Heart right ventricle (tissue), 16 donors: ENCODE measurements around the gene ARHGEF17. TPM values are rescaled to one million over a fixed set of nuclear protein-coding genes. Genes with fewer than 3 reads are reported as not detected.

Source experiments
- ATAC-seq, 8 donors: fragments of 200-7000 bp; cut with Tn5 transposase; one replicate each; pipeline ENCODE4 v1.9.1; 2020; ENCODE audit warnings: mild to moderate bottlenecking in 8 of 8, moderate library complexity in 8 of 8, moderate number of reproducible peaks in 1 of 8
- DNase-seq, 2 donors: peaks; one replicate each; pipeline ENCODE4 v3.0.0-alpha.2; 2020
- H3K27ac ChIP-seq, 10 donors: fragments of 200-600 bp; sonication (generic) in 2 of 10; one replicate each; pipeline versions ENCODE4 v1.5.0 to v1.8.0; 2020 to 2022; ENCODE audit warnings: mild to moderate bottlenecking in 3 of 10
- H3K27me3 ChIP-seq, 7 donors: fragments of 200-600 bp; one replicate each; pipeline ENCODE4 v1.8.0; 2021 to 2022; ENCODE audit warnings: mild to moderate bottlenecking in 2 of 7
- H3K36me3 ChIP-seq, 9 donors: fragments of 200-600 bp; sonication (generic) in 1 of 9; one replicate each; pipeline versions ENCODE4 v1.5.0 to v1.8.0; 2020 to 2022; ENCODE audit warnings: mild to moderate bottlenecking in 2 of 9
- H3K4me1 ChIP-seq, 9 donors: fragments of 200-600 bp; sonication (generic) in 1 of 9; one replicate each; pipeline versions ENCODE4 v1.5.0 to v1.8.0; 2020 to 2022; ENCODE audit warnings: mild to moderate bottlenecking in 4 of 9
- H3K4me3 ChIP-seq, 10 donors: fragments of 200-600 bp; sonication (generic) in 2 of 10; one replicate each; pipeline versions ENCODE4 v1.5.0 to v1.8.0; 2020 to 2022; ENCODE audit warnings: mild to moderate bottlenecking in 7 of 10, moderate library complexity in 2 of 10
- H3K9me3 ChIP-seq, 11 donors: fragments of 200-600 bp in 10 of 11; sonication (generic) in 2 of 11; one replicate each; pipeline versions ENCODE4 v1.5.0 to v1.8.0; 2013 to 2022; ENCODE audit warnings: mild to moderate bottlenecking in 2 of 11, control low read depth in 1 of 11, moderate library complexity in 1 of 11
- WGBS, 2 donors: extraction: QIAGEN DNeasy Blood & Tissue Kit; methylation state at CpG; one replicate each; pipeline ENCODE4 v1.1.7; 2013; ENCODE audit warnings: inconsistent platforms in 1 of 2; 5-methylcytosine and 5-hydroxymethylcytosine counted together
- intact Hi-C, 10 donors: fragments of 100-400 bp; cut with DNase I; formaldehyde crosslinking; loops; one replicate each; pipeline versions ENCODE4 v1.11.1 to v1.14.2; 2022
- polyA plus RNA-seq, 2 donors: library from polyadenylated mRNA; stranded (reverse); fragments of 200-250 nt; gene quantifications; one replicate each; pipeline ENCODE4 v1.2.3, GENCODE V29; 2013
- total RNA-seq, 10 donors: library from RNA; stranded (reverse); fragmentation: NEBNext Ultra II Directional in 3 of 10; extraction: Animal tissue kit (Norgen Biotek cat#: 25700) in 3 of 10; gene quantifications; one replicate each; pipeline versions ENCODE4 v1.2.1 to v1.2.4, GENCODE V29; 2021 to 2023
- TF ChIP-seq, protein P1 (sequence below), 9 donors: fragments of 200-600 bp; sonication (generic) in 2 of 9; IDR thresholded peaks; one replicate each; pipeline versions ENCODE4 v1.5.0 to v1.8.0; 2021 to 2022; ENCODE audit warnings: antibody characterized with exemption in 9 of 9, mild to moderate bottlenecking in 5 of 9, moderate library complexity in 1 of 9
- donor health status: Arrhythmogenic right ventricular cardiomyopathy.
- donor health status: ischemic (EF 13 %, LVEDD 7.1; RV severe dilation, severe dysfunction).
- donor health status: healthy with polysubstance abuse.
- donor health status: DM: no; HTN: yes; CAD: no.
- donor health status: DM: no; HTN: no; CAD: no.
- donor health status: ischemic (EF 25% LVEDD 6.9; RV normal size, moderate dysfunction).
- donor health status: ischemic (EF 25% LVEDD 5.7; RV mildly dilated, moderate dysfunction).
- donor health status: healthy.
- donor health status: DM: yes; HTN: yes; CAD: no.
- donor health status: Ischemic cardiomyopathy.
- donor health status: ischemic (EF 35%, LVEDD 5.7; RV mildly dilated, moderate dysfunction).
- donor health status: nonischemic (EF 11% LVEDD 7.7; RV severe dilation, severe dysfunction).
- donor health status: DM: yes; HTN: yes; CAD: no.
- donor health status: PGD.
- donor health status: ischemic (EF 29% LVEDD 5.4; RV normal size, mild dysfunction).
- donor health status: nonischemic (EF 23%, LVEDD 6.1; RV moderate dilation, normal function).

The ARHGEF17 gene
- total and polyA plus RNA-seq, 12 donors = 38.6 to 67.4 (median 51.2) TPM

DNA sequence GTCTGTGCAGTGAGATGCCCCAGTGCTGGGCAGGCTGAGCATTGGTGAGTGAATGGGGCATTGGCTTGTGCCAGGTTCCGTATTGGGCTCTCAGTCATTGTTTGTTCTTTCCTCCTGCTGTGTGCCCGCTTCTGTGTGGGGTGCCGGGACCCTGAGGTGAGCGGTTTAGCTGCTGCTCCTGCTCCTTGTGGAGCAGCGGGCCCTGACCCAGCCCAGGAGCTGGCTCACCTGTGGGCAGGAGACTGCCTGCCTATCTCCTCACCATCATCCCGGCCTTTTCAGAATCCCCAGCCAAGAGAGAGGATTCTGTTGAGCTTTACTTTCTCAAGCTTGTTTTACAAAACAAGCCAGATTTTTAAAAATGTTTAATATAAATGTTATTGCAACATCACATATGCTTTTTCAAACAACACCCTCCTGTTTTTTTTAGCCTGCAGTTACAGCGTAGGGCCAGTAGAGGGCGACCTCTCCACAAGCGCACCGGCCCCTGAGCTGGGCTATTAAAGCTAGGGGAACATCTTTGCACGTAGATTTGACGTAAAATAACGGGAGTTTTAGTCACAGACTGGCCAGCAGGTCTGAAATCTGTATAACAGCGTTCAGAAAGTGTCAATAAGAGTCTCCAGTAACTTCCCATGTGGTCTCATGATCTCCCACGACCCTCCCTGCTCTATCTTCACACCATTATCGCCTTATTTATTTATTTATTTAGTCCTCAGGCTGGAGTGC lies 43.0 kb downstream of the ARHGEF17 start:
- peaks cover 0 to 26% (median 6%) of the 10 kb centered on the region in 9 donors for H3K4me1 ChIP-seq
- no peaks in the 10 kb centered on the region for H3K27me3 ChIP-seq
- peak; percentile 8 to 67 (median 40) for ATAC-seq
- no peak overlapping the region for H3K4me3 ChIP-seq
- intact Hi-C loops = loop anchor here in 8 of 10 donors (1.0 to 5.0 kb wide), 5 partner anchors 41 to 311 kb away; no protein-coding TSS in a partner anchor
- no peaks in the 10 kb centered on the region for H3K9me3 ChIP-seq
- TF ChIP-seq, protein P1, sequence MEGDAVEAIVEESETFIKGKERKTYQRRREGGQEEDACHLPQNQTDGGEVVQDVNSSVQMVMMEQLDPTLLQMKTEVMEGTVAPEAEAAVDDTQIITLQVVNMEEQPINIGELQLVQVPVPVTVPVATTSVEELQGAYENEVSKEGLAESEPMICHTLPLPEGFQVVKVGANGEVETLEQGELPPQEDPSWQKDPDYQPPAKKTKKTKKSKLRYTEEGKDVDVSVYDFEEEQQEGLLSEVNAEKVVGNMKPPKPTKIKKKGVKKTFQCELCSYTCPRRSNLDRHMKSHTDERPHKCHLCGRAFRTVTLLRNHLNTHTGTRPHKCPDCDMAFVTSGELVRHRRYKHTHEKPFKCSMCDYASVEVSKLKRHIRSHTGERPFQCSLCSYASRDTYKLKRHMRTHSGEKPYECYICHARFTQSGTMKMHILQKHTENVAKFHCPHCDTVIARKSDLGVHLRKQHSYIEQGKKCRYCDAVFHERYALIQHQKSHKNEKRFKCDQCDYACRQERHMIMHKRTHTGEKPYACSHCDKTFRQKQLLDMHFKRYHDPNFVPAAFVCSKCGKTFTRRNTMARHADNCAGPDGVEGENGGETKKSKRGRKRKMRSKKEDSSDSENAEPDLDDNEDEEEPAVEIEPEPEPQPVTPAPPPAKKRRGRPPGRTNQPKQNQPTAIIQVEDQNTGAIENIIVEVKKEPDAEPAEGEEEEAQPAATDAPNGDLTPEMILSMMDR (IDR thresholded peaks at IDR 0.05) = peak; percentile 94 to 99 (median 99)
- 23 to 26% methylated on average over 16 of the region's 16 CpGs for WGBS, 2 donors
- no peak overlapping the region for H3K27ac ChIP-seq
- DNase-seq = no peak
- H3K36me3 ChIP-seq = peaks cover 0 to 75% (median 14%) of the 10 kb centered on the region in 9 donors

- no peak overlapping the region for H3K27ac ChIP-seq
- peaks cover 0 to 83% (median 24%) of the 10 kb centered on the region in 9 donors for H3K36me3 ChIP-seq
- DNase-seq (no peak), ATAC-seq (no peak)
- no peaks in the 10 kb centered on the region for H3K9me3 ChIP-seq
- intact Hi-C loops = loop anchor here in 6 of 10 donors (2.0 to 5.0 kb wide), 3 partner anchors 39 to 309 kb away; no protein-coding TSS in a partner anchor
- no peaks in the 10 kb centered on the region for H3K27me3 ChIP-seq
- WGBS, 2 donors = 90% methylated on average over 4 of the region's 4 CpGs
- no peak overlapping the region for H3K4me3 ChIP-seq
- TF ChIP-seq, protein P1 (IDR thresholded peaks at IDR 0.05) = no peak
- peaks cover 0 to 26% (median 6%) of the 10 kb centered on the region in 9 donors for H3K4me1 ChIP-seq
Observed at GRCh38 chr11:73353422-73353821, 45.3 kb downstream of the ARHGEF17 start.

- Histone ChIP-seq H3K27ac (no peak overlapping the region), H3K9me3 (no peaks in the 10 kb centered on the region), H3K4me3 (no peak overlapping the region), H3K27me3 (no peaks in the 10 kb centered on the region), H3K4me1 (peaks cover 0 to 29% (median 20%) of the 10 kb centered on the region in 9 donors), H3K36me3 (peaks cover 0 to 83% (median 24%) of the 10 kb centered on the region in 9 donors)
- WGBS, 2 donors = 93 to 97% methylated on average over 4 of the region's 4 CpGs
- DNase-seq (no peak), ATAC-seq (no peak)
- TF ChIP-seq, protein P1 (IDR thresholded peaks at IDR 0.05) = no peak
- intact Hi-C loops = no loop called here
Observed at GRCh38 chr11:73355109-73355508, 47.0 kb downstream of the ARHGEF17 start.

DNA sequence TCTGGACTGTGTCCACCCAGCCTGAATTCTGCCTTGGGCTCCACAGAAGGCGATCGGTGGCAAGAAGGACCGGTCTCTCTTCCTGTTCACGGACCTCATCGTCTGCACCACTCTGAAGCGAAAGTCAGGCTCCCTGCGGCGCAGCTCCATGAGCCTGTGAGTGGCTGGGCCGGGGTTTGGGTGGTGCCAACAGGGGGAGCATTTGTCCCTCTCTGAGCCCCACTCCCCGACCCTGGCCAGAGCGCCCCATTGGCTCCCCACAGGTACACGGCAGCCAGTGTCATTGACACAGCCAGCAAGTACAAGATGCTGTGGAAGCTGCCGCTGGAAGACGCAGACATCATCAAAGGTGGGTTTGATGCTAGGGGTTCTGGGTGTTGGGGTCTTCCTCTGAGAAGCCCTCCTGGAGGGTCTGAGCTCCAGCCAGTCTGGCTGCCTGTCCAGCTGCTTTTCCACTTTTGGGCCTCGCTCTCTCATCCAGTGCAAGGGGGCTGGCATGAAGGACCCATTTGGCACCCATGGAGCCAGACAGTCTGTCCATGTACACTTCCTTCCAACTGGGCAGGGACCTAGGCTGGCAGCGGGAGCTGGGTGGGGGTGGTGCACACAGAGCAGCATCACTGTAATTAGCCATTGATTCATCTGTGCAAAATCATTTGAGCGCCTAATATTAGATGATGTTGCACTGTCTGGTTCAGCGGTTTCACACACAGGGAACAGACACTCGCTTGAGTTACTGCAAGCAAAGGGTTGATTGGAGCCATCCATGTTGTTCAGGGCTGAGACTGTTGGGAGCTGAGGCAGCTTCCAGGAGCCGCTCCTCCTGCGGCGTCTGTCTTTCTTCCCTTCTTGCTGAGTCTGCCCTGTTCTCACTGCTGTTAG lies 49.1 kb downstream of the ARHGEF17 start:
- TF ChIP-seq, protein P1 (IDR thresholded peaks at IDR 0.05) = no peak
- H3K4me3 ChIP-seq = no peak overlapping the region
- WGBS, 2 donors = 92 to 96% methylated on average over 22 of the region's 22 CpGs
- H3K27me3 ChIP-seq = no peaks in the 10 kb centered on the region
- intact Hi-C loops = no loop called here
- no peak for DNase-seq
- ATAC-seq = no peak
- peaks cover 0 to 24% (median 15%) of the 10 kb centered on the region in 9 donors for H3K4me1 ChIP-seq
- peaks cover 0 to 100% (median 37%) of the 10 kb centered on the region in 9 donors for H3K36me3 ChIP-seq
- H3K9me3 ChIP-seq = no peaks in the 10 kb centered on the region
- H3K27ac ChIP-seq = peak overlapping the region in 1 of 10 donors; percentile 0
